Measurements from ENCODE around the gene SCML2.
"Not testable (repeated sequence)": the region's sequence is repeated elsewhere in the genome, so short reads cannot be mapped to it uniquely, and the experiment has no call there.

SCML2 gene

GRCh38 chrX:18271309-18271708, 83.2 kb downstream of the SCML2 start:
- DNase-seq = no peak

GRCh38 chrX:18255059-18255458, 99.4 kb downstream of the SCML2 start:
- DNase-seq = no peak

GRCh38 chrX:18252644-18253359, 101.7 kb downstream of the SCML2 start:
- DNase-seq = no peak

- not testable (repeated sequence) for DNase-seq
Observed at GRCh38 chrX:18229646-18230045, 124.8 kb downstream of the SCML2 start.

- DNase-seq = no peak
Observed at GRCh38 chrX:18228069-18228468, 126.4 kb downstream of the SCML2 start.

GRCh38 chrX:18227458-18227857, 127.0 kb downstream of the SCML2 start:
- no peak for DNase-seq

GRCh38 chrX:18220786-18221185, 133.7 kb downstream of the SCML2 start, which contains the start of gene BEND2:
BEND2 (minus strand) TSS chrX:18220886; CDS start chrX:18220750, 136 bp downstream.
- DNase-seq = no peak

- peak; percentile 56 for DNase-seq
Observed at GRCh38 chrX:18210470-18210869, 144.0 kb downstream of the SCML2 start.

- DNase-seq = no peak
Observed at GRCh38 chrX:18206657-18207056, 147.8 kb downstream of the SCML2 start.

GRCh38 chrX:18203631-18204030, 150.9 kb downstream of the SCML2 start:
- no peak for DNase-seq

GRCh38 chrX:18194688-18195087, 159.8 kb downstream of the SCML2 start:
- no peak for DNase-seq
